Muscle of arm (tissue), 12 donors: Measurements from ENCODE around the gene UNCX. TPM values are rescaled to one million over a fixed set of nuclear protein-coding genes. Genes with fewer than 3 reads are reported as not detected.
"Not testable (repeated sequence)": the region's sequence is repeated elsewhere in the genome, so short reads cannot be mapped to it uniquely, and the experiment has no call there.

Source experiments
- DNase-seq: peaks from one replicate; pipeline ENCODE4 v3.0.0-alpha.2; 2013
- polyA plus RNA-seq, 12 donors: library from polyadenylated mRNA; unstranded; fragments of 120-200 nt; gene quantifications; one replicate each; pipeline ENCODE4 v1.2.1, GENCODE V29; 2013; ENCODE audit not compliant: insufficient read length in 12 of 12

Gene UNCX
- polyA plus RNA-seq, 12 donors: not detected

- no peak for DNase-seq
Measured at GRCh38 chr7:1275451-1276381, 43.0 kb downstream of the UNCX start.

- no peak for DNase-seq
Measured at GRCh38 chr7:1276626-1277175, 44.0 kb downstream of the UNCX start.

- DNase-seq: no peak
Measured at GRCh38 chr7:1278543-1278942, 45.9 kb downstream of the UNCX start.

- DNase-seq: no peak
Measured at GRCh38 chr7:1279041-1279440, 46.4 kb downstream of the UNCX start.

GRCh38 chr7:1279895-1280294 lies 47.2 kb downstream of the UNCX start:
- DNase-seq: not testable (repeated sequence)

GRCh38 chr7:1281068-1281467 lies 48.4 kb downstream of the UNCX start:
- DNase-seq: no peak

- DNase-seq: no peak
Measured at GRCh38 chr7:1282679-1283078, 50.0 kb downstream of the UNCX start.

GRCh38 chr7:1283337-1283736 lies 50.7 kb downstream of the UNCX start:
- no peak for DNase-seq

- DNase-seq: no peak
Measured at GRCh38 chr7:1283941-1284742, 51.5 kb downstream of the UNCX start.

GRCh38 chr7:1284743-1285458 lies 52.2 kb downstream of the UNCX start:
- no peak for DNase-seq

- no peak for DNase-seq
Measured at GRCh38 chr7:1285556-1286301, 53.1 kb downstream of the UNCX start.

Other genes starting within 250 kb of the UNCX start
- gene CYP2W1, start 249.7 kb upstream of the UNCX start, polyA plus RNA-seq: 100 to 1,000 TPM in 1 of 12 donors, 10 to 100 TPM in 2, 1 to 10 TPM in 1, under 1 TPM in 7, not detected in 1; 0.19 to 134 (median 0.64) TPM
- gene GPR146, start 188.3 kb upstream of the UNCX start, polyA plus RNA-seq: 1 to 10 TPM in 10 of 12 donors, not detected in 2; 2.0 to 4.8 (median 3.3) TPM
- gene GPER1, start 144.8 kb upstream of the UNCX start, polyA plus RNA-seq: 10 to 100 TPM in 5 of 12 donors, 1 to 10 TPM in 6, not detected in 1; 6.3 to 24.9 (median 9.9) TPM
- 10 to 100 TPM in 11 of 12 donors, not detected in 1; 10.9 to 22.4 (median 14.1) TPM for gene ZFAND2A, start 72.7 kb upstream of the UNCX start, polyA plus RNA-seq
- 10 to 100 TPM in 1 of 12 donors, 1 to 10 TPM in 10, not detected in 1; 3.9 to 11.7 (median 5.1) TPM for gene MICALL2, start 226.6 kb downstream of the UNCX start, polyA plus RNA-seq